Activated CD8-positive, alpha-beta T cell treated with anti-CD3 and anti-CD28 coated beads for 36 hours (primary cell): ENCODE measurements around the gene MICALL2. TPM values are rescaled to one million over a fixed set of nuclear protein-coding genes. Genes with fewer than 3 reads are reported as not detected.

Experiments used
- ATAC-seq: fragments of 200-7000 bp; cut with Tn5 transposase; one replicate; pipeline ENCODE4 v1.10.0; 2021; ENCODE audit warnings: mild to moderate bottlenecking, moderate library complexity
- CTCF ChIA-PET: fragments of 350-600 bp; sonication (Branson Sonifier 250); formaldehyde crosslinking; loops from one replicate; lab custom pipeline; 2021; ENCODE audit warnings: antibody characterized with exemption; lab: Charles Lee
- POLR2A ChIA-PET: fragments of 350-600 bp; sonication (Branson Sonifier 250); formaldehyde crosslinking; loops from one replicate; lab custom pipeline; 2021; ENCODE audit warnings: antibody characterized with exemption; lab: Charles Lee
- DNase-seq: peaks from one replicate; pipeline ENCODE4 v3.0.0-alpha.2; 2020
- H3K27ac Mint-ChIP-seq: one replicate; pipeline ENCODE4 v1.8.0; 2021; ENCODE audit warnings: mild to moderate bottlenecking, mixed read lengths
- H3K27me3 Mint-ChIP-seq: one replicate; pipeline ENCODE4 v1.8.0; 2021; ENCODE audit warnings: mixed read lengths
- H3K36me3 Mint-ChIP-seq: one replicate; pipeline ENCODE4 v1.8.0; 2021; ENCODE audit warnings: low read depth, mixed read lengths
- H3K4me1 Mint-ChIP-seq: one replicate; pipeline ENCODE4 v1.8.0; 2021; ENCODE audit warnings: low read depth, mixed read lengths
- H3K4me3 Mint-ChIP-seq: one replicate; pipeline ENCODE4 v1.8.0; 2021; ENCODE audit warnings: mild to moderate bottlenecking, moderate library complexity, mixed read lengths
- H3K9me3 Mint-ChIP-seq: one replicate; pipeline ENCODE4 v1.8.0; 2021; ENCODE audit warnings: mixed read lengths
- CTCF ChIP-seq: fragments of 200-600 bp; IDR thresholded peaks from one replicate; pipeline ENCODE4 v1.8.0; 2022; ENCODE audit warnings: antibody characterized with exemption, mild to moderate bottlenecking
- intact Hi-C: fragments of 100-400 bp; cut with micrococcal nuclease; formaldehyde crosslinking; loops from one replicate; pipeline ENCODE4 v1.10.0; 2022
- total RNA-seq, 2 experiments: library from RNA; stranded (reverse); gene quantifications; one replicate each; pipeline ENCODE4 v1.2.3, GENCODE V29; 2021

MICALL2 gene
- total RNA-seq, 2 experiments from 2014 or later, result 3.0 to 4.2 TPM

- intact Hi-C loops, result no loop called here
- no peak overlapping the region for H3K4me3 Mint-ChIP-seq
- ChIA-PET POLR2A (no interaction called here), CTCF (interaction anchor here (1.1 to 2.8 kb wide), 3 partner anchors 22 to 213 kb away, joined by 3 to 7 read pairs (median 3); no protein-coding TSS in a partner anchor)
- H3K9me3 Mint-ChIP-seq, result no peaks in the 10 kb centered on the region
- ATAC-seq, result no peak
- peaks cover 3% of the 10 kb centered on the region for H3K4me1 Mint-ChIP-seq
- DNase-seq, result no peak
- peaks cover 2% of the 10 kb centered on the region for H3K27me3 Mint-ChIP-seq
- TF ChIP-seq CTCF, result no peak
- no peak overlapping the region for H3K27ac Mint-ChIP-seq
- H3K36me3 Mint-ChIP-seq, result no peaks in the 10 kb centered on the region
Observed at GRCh38 chr7:1434165-1434718, 25.0 kb downstream of the MICALL2 start.

- H3K9me3 Mint-ChIP-seq, result no peaks in the 10 kb centered on the region
- CTCF ChIA-PET, result interaction anchor here (0.8 to 2.8 kb wide), 12 partner anchors 8 to 240 kb away, joined by 3 to 10 read pairs (median 4); no protein-coding TSS in a partner anchor
- H3K4me3 Mint-ChIP-seq, result no peak overlapping the region
- ATAC-seq (no peak), DNase-seq (no peak)
- peaks cover 3% of the 10 kb centered on the region for H3K4me1 Mint-ChIP-seq
- H3K27me3 Mint-ChIP-seq, result peaks cover 2% of the 10 kb centered on the region
- no peak overlapping the region for H3K27ac Mint-ChIP-seq
- intact Hi-C loops, result no loop called here
- TF ChIP-seq CTCF, result no peak
- POLR2A ChIA-PET, result no interaction called here
- no peaks in the 10 kb centered on the region for H3K36me3 Mint-ChIP-seq
Observed at GRCh38 chr7:1433128-1433920, 25.9 kb downstream of the MICALL2 start.

- peaks cover 2% of the 10 kb centered on the region for H3K27me3 Mint-ChIP-seq
- ChIA-PET POLR2A (interaction anchor here (0.8 kb wide), 1 partner anchor 32 kb away, joined by 3 read pairs; no protein-coding TSS in a partner anchor), CTCF (interaction anchor here (0.6 to 2.8 kb wide), 20 partner anchors 9 to 240 kb away, joined by 3 to 10 read pairs (median 4); no protein-coding TSS in a partner anchor)
- no peak overlapping the region for H3K27ac Mint-ChIP-seq
- ATAC-seq (peak; percentile 98), DNase-seq (peak; percentile 84)
- TF ChIP-seq CTCF, result peak; percentile 98
- no peaks in the 10 kb centered on the region for H3K9me3 Mint-ChIP-seq
- H3K36me3 Mint-ChIP-seq, result no peaks in the 10 kb centered on the region
- no peak overlapping the region for H3K4me3 Mint-ChIP-seq
- intact Hi-C loops, result no loop called here
- peaks cover 3% of the 10 kb centered on the region for H3K4me1 Mint-ChIP-seq
Observed at GRCh38 chr7:1432411-1433082, 26.7 kb downstream of the MICALL2 start.

- H3K4me3 Mint-ChIP-seq, result no peak overlapping the region
- H3K27me3 Mint-ChIP-seq, result peaks cover 2% of the 10 kb centered on the region
- POLR2A ChIA-PET, result interaction anchor here (0.8 kb wide), 1 partner anchor 32 kb away, joined by 3 read pairs; no protein-coding TSS in a partner anchor
- DNase-seq, result no peak
- CTCF ChIA-PET, result interaction anchor here (0.6 to 2.6 kb wide), 17 partner anchors 9 to 239 kb away, joined by 3 to 10 read pairs (median 4); no protein-coding TSS in a partner anchor
- intact Hi-C loops, result no loop called here
- H3K9me3 Mint-ChIP-seq, result no peaks in the 10 kb centered on the region
- TF ChIP-seq CTCF, result no peak
- H3K4me1 Mint-ChIP-seq, result peaks cover 3% of the 10 kb centered on the region
- no peaks in the 10 kb centered on the region for H3K36me3 Mint-ChIP-seq
- ATAC-seq, result peak; percentile 14
- no peak overlapping the region for H3K27ac Mint-ChIP-seq
Observed at GRCh38 chr7:1431634-1432380, 27.5 kb downstream of the MICALL2 start.
